ENCODE results near the gene AK8.

GRCh38 chr9:132862533-132862932 is 15.6 kb downstream of the AK8 start:
- TF ChIP-seq, protein P1, sequence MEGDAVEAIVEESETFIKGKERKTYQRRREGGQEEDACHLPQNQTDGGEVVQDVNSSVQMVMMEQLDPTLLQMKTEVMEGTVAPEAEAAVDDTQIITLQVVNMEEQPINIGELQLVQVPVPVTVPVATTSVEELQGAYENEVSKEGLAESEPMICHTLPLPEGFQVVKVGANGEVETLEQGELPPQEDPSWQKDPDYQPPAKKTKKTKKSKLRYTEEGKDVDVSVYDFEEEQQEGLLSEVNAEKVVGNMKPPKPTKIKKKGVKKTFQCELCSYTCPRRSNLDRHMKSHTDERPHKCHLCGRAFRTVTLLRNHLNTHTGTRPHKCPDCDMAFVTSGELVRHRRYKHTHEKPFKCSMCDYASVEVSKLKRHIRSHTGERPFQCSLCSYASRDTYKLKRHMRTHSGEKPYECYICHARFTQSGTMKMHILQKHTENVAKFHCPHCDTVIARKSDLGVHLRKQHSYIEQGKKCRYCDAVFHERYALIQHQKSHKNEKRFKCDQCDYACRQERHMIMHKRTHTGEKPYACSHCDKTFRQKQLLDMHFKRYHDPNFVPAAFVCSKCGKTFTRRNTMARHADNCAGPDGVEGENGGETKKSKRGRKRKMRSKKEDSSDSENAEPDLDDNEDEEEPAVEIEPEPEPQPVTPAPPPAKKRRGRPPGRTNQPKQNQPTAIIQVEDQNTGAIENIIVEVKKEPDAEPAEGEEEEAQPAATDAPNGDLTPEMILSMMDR (IDR thresholded peaks at IDR 0.05): no peak
- TF ChIP-seq POLR2A (IDR thresholded peaks at IDR 0.05): no peak

Measured in right lobe of liver (tissue), 4 donors.